ENCODE measurements around the gene PDGFRA. TPM values are rescaled to one million over a fixed set of nuclear protein-coding genes. Genes with fewer than 3 reads are reported as not detected.
"Not testable (repeated sequence)": the region's sequence is repeated elsewhere in the genome, so short reads cannot be mapped to it uniquely, and the experiment has no call there.

The PDGFRA gene
- polyA plus RNA-seq, 3 donors = not detected

DNA sequence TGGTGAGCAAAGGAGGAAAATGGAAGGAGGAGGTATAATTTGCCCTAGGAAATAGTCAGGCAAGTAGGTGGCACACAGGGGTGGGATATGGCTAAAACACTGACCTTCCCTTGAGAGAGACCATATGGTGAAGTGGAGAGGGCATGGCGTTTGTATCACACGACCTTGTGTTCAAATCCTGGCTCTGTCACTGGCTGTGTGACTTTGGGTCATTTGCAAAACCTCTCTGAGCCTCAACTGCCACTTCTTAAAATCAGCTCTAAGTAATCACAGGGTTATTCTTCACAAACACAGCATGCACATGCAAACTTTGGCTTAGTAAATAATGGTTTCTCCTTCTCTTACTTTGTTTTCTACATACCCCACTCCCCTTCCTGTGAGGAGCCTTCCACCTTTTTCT, 8.7 kb downstream of the PDGFRA start:
- peaks cover 7 to 19% of the 10 kb centered on the region in 2 donors for H3K9me3 ChIP-seq (replicated peaks in 1 of 2; ENCODE audit: control insufficient read depth in 1 of 2, insufficient read depth in 1 of 2, low read length in 2 of 2)
- H3K36me3 ChIP-seq (replicated peaks in 1 of 2; ENCODE audit: control insufficient read depth in 1 of 2, insufficient read depth in 2 of 2, low read length in 2 of 2) = no peaks in the 10 kb centered on the region
- no peak overlapping the region for H3K27ac ChIP-seq (ENCODE audit: low read depth in 1 of 2, low read length in 2 of 2)
- Mint-ChIP-seq H3K27me3 (ENCODE audit: low read depth in 3 of 3) (peaks cover 9 to 33% (median 24%) of the 10 kb centered on the region in 3 donors), H3K27ac (no peak overlapping the region), H3K4me3 (no peak overlapping the region), H3K4me1 (peaks cover 11% of the 10 kb centered on the region), H3K36me3 (no peaks in the 10 kb centered on the region), H3K9me3 (peaks cover 3 to 28% (median 18%) of the 10 kb centered on the region in 7 donors)
- intact Hi-C loops (cut with micrococcal nuclease) = loop anchor here (10.0 kb wide), 4 partner anchors 743 to 1863 kb away; no protein-coding TSS in a partner anchor
- H2AFZ ChIP-seq (ENCODE audit: insufficient read depth, low read depth, low read length, poor library complexity, severe bottlenecking) = no peak overlapping the region
- peaks cover 13 to 18% of the 10 kb centered on the region in 2 donors for H3K4me1 ChIP-seq (ENCODE audit: control insufficient read depth in 1 of 2, insufficient read depth in 2 of 2, low read length in 2 of 2)
- TF ChIP-seq, protein P1, sequence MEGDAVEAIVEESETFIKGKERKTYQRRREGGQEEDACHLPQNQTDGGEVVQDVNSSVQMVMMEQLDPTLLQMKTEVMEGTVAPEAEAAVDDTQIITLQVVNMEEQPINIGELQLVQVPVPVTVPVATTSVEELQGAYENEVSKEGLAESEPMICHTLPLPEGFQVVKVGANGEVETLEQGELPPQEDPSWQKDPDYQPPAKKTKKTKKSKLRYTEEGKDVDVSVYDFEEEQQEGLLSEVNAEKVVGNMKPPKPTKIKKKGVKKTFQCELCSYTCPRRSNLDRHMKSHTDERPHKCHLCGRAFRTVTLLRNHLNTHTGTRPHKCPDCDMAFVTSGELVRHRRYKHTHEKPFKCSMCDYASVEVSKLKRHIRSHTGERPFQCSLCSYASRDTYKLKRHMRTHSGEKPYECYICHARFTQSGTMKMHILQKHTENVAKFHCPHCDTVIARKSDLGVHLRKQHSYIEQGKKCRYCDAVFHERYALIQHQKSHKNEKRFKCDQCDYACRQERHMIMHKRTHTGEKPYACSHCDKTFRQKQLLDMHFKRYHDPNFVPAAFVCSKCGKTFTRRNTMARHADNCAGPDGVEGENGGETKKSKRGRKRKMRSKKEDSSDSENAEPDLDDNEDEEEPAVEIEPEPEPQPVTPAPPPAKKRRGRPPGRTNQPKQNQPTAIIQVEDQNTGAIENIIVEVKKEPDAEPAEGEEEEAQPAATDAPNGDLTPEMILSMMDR (IDR thresholded peaks at IDR 0.05) = no peak
- peaks cover 0 to 16% of the 10 kb centered on the region in 2 donors for H3K27me3 ChIP-seq (ENCODE audit: control insufficient read depth in 2 of 2, insufficient read depth in 2 of 2, low read length in 2 of 2)
- H3K79me2 ChIP-seq (ENCODE audit: insufficient read depth, low read length) = no peaks in the 10 kb centered on the region
- no peaks in the 10 kb centered on the region for H4K20me1 ChIP-seq (ENCODE audit: insufficient read depth, low read length)
- WGBS (ENCODE audit: insufficient coverage) = no CpG with 5 or more reads among the region's 2 CpGs
- H3K4me2 ChIP-seq (replicated peaks; ENCODE audit: extremely low read depth, low read length, poor library complexity, severe bottlenecking) = no peak overlapping the region
- no peak for DNase-seq
- no peak overlapping the region for H3K9ac ChIP-seq (ENCODE audit: insufficient read depth, low read length, poor library complexity, severe bottlenecking)
- no peak overlapping the region for H3K4me3 ChIP-seq (replicated peaks in 1 of 3; ENCODE audit: low read depth in 2 of 3, low read length in 3 of 3)

DNA sequence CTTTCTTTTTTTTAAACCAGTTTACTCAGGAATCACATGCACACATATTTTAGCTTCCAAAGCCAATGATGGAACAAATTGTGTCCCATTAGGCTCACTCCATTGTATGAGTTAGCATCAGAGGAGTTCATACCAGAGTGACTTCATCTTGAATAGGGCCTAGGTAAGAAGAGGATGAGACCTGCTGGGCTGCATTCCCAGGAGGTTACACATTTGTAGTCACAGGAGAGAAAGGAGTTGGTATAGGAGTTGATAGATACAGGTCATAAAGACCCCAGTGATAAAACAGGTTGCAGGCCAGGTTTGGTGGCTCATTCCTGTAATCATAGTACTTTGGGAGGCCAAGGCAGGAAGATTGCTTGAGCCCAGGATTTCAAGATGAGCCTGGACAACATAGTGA, 9.3 kb downstream of the PDGFRA start:
- H3K36me3 ChIP-seq (replicated peaks in 1 of 2; ENCODE audit: control insufficient read depth in 1 of 2, insufficient read depth in 2 of 2, low read length in 2 of 2) = no peaks in the 10 kb centered on the region
- H4K20me1 ChIP-seq (ENCODE audit: insufficient read depth, low read length) = no peaks in the 10 kb centered on the region
- H3K79me2 ChIP-seq (ENCODE audit: insufficient read depth, low read length) = no peaks in the 10 kb centered on the region
- peaks cover 0 to 12% of the 10 kb centered on the region in 2 donors for H3K27me3 ChIP-seq (ENCODE audit: control insufficient read depth in 2 of 2, insufficient read depth in 2 of 2, low read length in 2 of 2)
- no peak for DNase-seq
- H3K4me2 ChIP-seq (replicated peaks; ENCODE audit: extremely low read depth, low read length, poor library complexity, severe bottlenecking) = no peak overlapping the region
- H3K4me1 ChIP-seq (ENCODE audit: control insufficient read depth in 1 of 2, insufficient read depth in 2 of 2, low read length in 2 of 2) = peaks cover 9 to 12% of the 10 kb centered on the region in 2 donors
- TF ChIP-seq, protein P1 (IDR thresholded peaks at IDR 0.05) = no peak
- H3K9me3 Mint-ChIP-seq = peaks cover 5 to 32% (median 21%) of the 10 kb centered on the region in 7 donors
- H3K36me3 Mint-ChIP-seq = no peaks in the 10 kb centered on the region
- H3K4me3 ChIP-seq (replicated peaks in 1 of 3; ENCODE audit: low read depth in 2 of 3, low read length in 3 of 3) = no peak overlapping the region
- H3K9me3 ChIP-seq (replicated peaks in 1 of 2; ENCODE audit: control insufficient read depth in 1 of 2, insufficient read depth in 1 of 2, low read length in 2 of 2) = peaks cover 14 to 22% of the 10 kb centered on the region in 2 donors
- H2AFZ ChIP-seq (ENCODE audit: insufficient read depth, low read depth, low read length, poor library complexity, severe bottlenecking) = no peak overlapping the region
- no peak overlapping the region for H3K4me3 Mint-ChIP-seq
- H3K4me1 Mint-ChIP-seq = peaks cover 10% of the 10 kb centered on the region
- H3K27me3 Mint-ChIP-seq (ENCODE audit: low read depth in 3 of 3) = peaks cover 7 to 26% (median 18%) of the 10 kb centered on the region in 3 donors
- no peak overlapping the region for H3K27ac ChIP-seq (ENCODE audit: low read depth in 1 of 2, low read length in 2 of 2)
- no peak overlapping the region for H3K27ac Mint-ChIP-seq
- intact Hi-C loops (cut with micrococcal nuclease) = loop anchor here (10.0 kb wide), 4 partner anchors 744 to 1864 kb away; no protein-coding TSS in a partner anchor
- H3K9ac ChIP-seq (ENCODE audit: insufficient read depth, low read length, poor library complexity, severe bottlenecking) = no peak overlapping the region

DNA sequence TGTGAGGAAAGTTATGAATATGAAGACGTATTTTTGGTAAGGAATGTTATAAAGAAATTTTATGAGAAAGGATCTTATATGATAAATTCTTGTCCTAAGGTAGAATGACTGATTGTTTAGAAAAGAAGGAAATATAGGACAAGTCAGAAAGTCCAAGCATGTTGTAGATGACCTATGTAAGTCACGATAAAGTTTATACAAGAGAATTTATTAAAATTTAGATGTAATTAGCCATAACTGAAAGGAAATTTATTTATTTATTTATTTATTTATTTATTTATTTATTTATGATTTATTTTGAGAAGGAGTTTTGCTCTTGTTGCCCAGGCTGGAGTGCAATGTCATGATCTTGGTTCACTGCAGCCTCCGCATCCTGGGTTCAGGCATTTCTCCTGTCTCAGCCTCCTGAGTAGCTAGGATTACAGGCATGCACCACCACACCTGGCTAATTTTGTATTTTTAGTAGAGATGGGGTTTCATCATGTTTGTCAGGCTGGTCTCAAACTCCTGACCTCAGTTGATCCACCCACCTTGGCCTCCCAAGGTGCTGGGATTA, 12.3 kb downstream of the PDGFRA start:
- H4K20me1 ChIP-seq (ENCODE audit: insufficient read depth, low read length); H3K27ac Mint-ChIP-seq; H3K36me3 Mint-ChIP-seq; H3K9ac ChIP-seq (ENCODE audit: insufficient read depth, low read length, poor library complexity, severe bottlenecking); H3K27me3 Mint-ChIP-seq (ENCODE audit: low read depth in 3 of 3); H3K4me3 ChIP-seq (replicated peaks in 1 of 3; ENCODE audit: low read depth in 2 of 3, low read length in 3 of 3); H3K27me3 ChIP-seq (ENCODE audit: control insufficient read depth in 2 of 2, insufficient read depth in 2 of 2, low read length in 2 of 2); H3K4me3 Mint-ChIP-seq; H3K79me2 ChIP-seq (ENCODE audit: insufficient read depth, low read length); H3K4me1 Mint-ChIP-seq; DNase-seq; H3K4me1 ChIP-seq (ENCODE audit: control insufficient read depth in 1 of 2, insufficient read depth in 2 of 2, low read length in 2 of 2); intact Hi-C loops (cut with micrococcal nuclease); H3K4me2 ChIP-seq (replicated peaks; ENCODE audit: extremely low read depth, low read length, poor library complexity, severe bottlenecking); H3K36me3 ChIP-seq (replicated peaks in 1 of 2; ENCODE audit: control insufficient read depth in 1 of 2, insufficient read depth in 2 of 2, low read length in 2 of 2); H3K27ac ChIP-seq (ENCODE audit: low read depth in 1 of 2, low read length in 2 of 2); H2AFZ ChIP-seq (ENCODE audit: insufficient read depth, low read depth, low read length, poor library complexity, severe bottlenecking): not testable (repeated sequence)
- peaks cover 16 to 30% of the 10 kb centered on the region in 2 donors for H3K9me3 ChIP-seq (replicated peaks in 1 of 2; ENCODE audit: control insufficient read depth in 1 of 2, insufficient read depth in 1 of 2, low read length in 2 of 2)
- peaks cover 11 to 44% (median 38%) of the 10 kb centered on the region in 7 donors for H3K9me3 Mint-ChIP-seq
- WGBS (ENCODE audit: insufficient coverage) = 100% methylated on average over 2 of the region's 3 CpGs
